NCI-H2029 treated with DMSO at 0.1 percent for 48 hours (cell line): Measurements from ENCODE around the gene MBOAT2.
"Not testable (repeated sequence)": the region's sequence is repeated elsewhere in the genome, so short reads cannot be mapped to it uniquely, and the experiment has no call there.

ENCODE experiments used
- DNase-seq: peaks from one replicate; lab custom pipeline; 2025; lab: John Stamatoyannopoulos, UW

Gene MBOAT2

DNA sequence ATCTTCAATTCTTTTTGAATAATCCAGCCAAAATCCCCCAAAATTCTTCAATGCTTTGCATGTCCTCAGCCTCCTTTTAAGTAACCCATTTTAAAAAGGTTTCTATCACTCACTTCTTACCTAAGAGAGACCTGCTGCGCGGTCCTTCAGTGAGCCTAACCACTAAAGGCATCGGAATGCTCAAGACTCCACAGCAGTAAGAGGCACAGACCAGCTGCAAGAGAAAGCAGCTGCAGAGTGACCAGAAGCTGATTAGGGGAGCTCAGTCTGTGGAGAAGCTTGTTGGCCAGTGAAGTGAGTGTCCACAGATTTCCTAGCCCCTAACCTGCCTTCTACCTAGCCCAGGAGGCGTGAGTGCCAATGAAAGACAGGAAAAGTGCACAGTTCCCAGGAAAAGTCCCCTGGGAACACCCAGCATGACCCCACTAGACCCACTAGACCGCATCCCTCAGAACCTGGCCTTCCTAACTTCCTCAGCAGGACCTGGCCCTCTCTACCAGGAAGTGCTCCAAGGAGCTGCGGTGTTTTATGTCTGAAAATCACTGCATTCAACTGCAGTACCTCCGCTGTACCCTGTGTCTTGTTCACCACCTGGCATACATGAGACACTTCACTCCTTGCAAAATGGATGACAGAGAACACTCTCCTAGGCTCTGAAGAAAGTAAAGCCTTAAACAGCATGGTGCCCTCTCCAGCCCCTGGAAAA lies 10.1 kb downstream of the MBOAT2 start:
- no peak for DNase-seq

DNA sequence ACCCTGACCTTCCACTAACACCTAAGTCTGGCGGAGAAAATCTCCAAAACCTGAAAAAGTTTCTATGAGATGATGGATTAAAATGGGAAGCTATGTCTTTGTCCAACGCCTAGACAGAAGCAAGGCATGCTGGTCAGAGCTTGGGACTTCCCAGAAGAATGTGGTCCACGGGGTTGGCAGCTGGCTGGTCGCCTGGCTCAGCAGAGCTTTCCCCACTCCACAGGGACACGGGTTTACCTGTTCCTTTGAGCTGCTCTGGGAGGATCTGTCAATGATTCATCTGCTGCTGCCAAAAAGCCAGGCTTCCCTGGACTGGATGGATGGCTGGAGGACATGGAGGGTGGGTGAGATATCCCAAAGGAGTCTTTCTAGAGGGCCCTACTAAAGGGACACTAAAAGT lies 10.8 kb downstream of the MBOAT2 start:
- DNase-seq: no peak

DNA sequence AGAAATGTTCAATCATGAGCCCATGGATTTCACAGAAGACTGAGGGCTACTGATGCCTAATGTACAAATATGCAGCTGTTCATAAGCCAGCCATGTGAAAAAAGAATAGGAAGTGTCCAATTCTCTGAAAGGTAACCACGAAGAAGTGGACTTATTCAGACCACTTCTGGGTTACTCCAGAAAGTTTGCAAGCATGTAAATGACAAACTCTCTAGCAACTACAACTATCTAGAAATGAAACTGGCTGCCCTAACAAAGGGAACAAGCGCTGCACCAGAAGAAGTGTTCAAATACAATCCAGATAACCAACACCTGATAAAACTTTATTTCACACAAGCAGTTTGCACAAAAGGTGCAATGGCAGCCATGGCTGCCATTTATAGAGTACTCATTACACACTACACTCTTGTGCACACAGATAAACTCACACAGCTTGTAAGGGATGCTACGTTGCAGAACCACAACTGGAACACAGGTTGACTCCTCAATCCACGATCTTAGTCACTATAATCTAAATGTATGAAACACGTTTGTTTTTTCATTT lies 13.9 kb downstream of the MBOAT2 start:
- DNase-seq: no peak

DNA sequence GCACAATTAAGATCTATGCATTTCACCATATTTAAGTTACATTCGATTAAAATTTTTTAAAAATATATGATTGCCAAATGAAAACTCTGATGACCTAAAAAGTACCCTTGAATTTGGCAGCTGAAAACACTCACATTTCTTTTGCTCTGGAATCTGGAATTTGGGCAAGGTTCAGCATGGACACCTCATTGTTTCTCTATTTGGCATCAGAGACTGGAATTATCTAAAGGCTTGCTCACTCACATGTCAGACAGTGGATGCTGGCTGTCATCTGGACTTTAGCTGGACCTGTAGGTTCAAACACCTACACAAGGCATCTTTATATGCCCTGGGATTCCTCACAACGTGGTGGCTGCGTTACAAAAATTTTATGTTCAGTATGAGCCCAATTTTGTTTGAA lies 16.1 kb downstream of the MBOAT2 start:
- no peak for DNase-seq

DNA sequence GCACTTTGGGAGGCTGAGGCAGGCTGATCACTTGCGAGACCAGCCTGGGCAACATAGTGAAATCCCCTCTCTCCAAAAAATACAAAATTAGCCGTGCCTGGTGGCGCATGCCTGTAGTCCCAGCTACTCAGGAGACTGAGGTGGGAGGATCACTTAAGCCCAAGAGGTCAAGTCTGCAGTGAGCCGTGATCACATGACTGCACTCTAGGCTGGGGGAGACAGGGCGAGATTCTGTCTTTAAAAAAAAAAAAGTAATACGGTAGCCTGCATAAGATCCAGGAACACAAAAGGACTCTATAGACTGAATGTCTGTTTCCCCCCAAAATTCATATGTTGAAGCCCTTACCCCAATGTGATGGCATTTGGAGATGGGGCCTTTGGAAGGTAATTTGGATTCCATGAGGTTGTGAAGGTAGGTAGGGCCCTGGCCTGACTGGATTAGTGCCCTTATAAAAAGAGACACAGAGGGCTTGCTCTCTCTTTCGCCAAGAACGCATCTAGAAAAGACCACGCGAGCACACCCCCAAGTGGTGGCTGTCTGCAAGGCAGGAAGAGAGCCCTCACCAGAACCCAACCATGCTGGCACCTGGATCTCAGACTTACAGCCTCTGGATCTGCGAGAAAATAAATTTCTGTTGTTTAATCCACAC lies 17.0 kb downstream of the MBOAT2 start:
- DNase-seq: no peak

DNA sequence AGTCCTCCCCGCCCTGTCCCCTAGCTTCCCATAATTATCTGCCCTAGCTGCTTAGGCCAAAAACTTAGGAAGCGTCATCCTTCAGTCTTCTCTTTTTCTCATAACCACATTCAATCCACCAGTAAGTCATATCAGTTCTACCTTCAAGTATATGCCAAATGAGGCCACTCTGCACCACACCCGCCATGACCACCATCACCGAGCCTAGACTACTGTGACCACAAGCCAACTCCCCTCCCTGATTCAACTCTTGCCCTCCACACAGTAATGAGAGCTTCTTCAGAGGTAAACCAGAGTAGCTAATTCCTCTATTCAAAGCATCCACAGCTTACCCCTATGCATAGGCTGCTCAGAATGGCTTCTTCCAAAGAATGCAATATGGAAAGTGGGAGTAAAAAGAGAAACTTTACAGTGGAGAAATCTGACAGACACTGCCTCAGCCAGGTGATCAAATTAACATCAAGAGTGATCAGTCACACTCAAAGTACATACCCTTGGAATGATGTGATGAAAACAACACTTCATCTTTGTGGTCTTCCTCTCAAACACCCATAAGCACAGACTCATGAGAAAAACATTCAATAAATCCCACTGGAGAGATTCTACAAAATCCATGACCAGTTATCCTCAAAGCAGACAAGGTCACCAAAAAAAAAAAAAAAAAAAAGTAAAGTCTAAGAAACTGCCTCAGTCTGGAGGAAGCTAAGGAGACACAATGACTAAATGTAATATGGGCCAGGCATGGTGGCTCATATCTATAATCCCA lies 17.7 kb downstream of the MBOAT2 start:
- DNase-seq: no peak

DNA sequence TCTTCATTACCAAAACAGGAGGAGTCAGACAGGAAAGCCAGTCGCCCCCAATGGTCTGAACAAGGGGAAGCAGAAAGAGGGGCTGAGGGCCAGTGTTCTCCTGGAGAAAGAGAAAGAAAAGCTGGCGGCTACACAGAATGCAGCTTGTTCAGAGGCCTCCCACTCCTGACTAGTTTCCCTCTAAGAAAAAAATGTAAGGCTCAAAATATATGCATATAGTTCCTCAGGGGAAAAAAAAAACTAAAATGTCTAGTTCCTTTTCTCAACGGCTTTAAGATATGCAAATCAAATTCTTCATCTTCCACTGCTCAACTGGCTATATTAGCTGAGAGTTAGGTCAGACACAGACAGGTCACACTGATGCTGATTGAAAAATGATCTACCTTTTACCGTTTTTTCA lies 18.6 kb downstream of the MBOAT2 start:
- no peak for DNase-seq

DNA sequence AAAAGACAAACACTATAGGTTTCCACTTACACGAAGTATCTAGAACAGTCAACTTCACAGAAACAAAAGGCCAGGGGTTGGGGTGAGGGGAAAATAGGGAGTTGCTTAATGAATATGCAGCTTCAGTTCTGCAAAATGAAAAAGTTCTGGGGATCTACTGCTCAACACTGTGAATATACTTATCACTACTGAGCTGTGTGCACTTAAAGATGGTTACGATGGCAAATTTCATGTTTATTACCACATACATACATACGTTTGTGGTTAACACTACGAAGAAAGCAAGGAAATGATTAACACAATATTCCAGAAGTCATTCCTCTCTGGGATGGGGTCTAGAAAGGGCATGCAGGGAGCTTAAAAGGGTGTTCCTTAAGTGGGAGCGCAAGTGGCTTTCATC lies 19.3 kb downstream of the MBOAT2 start:
- no peak for DNase-seq

DNA sequence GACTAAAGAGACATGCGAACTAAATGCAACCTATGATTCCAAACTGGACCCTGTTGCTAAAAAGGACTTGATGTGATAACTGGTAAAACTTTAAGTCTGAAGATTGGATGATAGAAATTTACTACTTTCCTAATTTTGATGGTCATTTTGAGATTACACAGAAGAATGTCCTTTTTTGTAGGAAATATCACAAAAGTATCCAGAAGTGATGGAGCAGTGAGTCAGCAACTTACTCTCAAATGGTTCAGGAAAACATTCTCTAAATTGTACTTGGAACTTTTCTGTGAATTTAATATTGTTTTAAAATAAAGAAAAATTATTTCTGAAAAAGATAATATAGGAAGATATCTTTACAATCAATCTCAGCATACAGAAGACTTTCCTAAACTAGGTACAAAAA lies 19.9 kb downstream of the MBOAT2 start:
- DNase-seq: no peak

DNA sequence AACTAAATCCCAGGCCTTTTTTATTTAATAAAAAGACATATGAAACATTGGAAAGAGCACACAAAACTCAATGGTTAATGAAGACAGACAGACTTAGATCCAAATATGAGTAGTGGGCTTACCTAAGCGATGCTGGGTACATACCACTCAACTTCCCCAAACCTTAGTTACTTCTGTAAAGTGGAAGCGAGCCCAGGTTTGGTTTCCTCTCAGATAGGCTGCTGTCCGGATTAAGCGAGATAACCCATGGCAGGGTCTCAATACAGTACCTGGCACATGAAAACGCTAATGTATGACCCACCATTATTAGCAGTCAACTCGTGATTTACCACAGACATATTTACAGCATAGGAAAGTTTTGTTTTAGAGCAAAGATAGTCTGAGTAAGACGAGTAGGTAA lies 21.6 kb downstream of the MBOAT2 start:
- no peak for DNase-seq

DNA sequence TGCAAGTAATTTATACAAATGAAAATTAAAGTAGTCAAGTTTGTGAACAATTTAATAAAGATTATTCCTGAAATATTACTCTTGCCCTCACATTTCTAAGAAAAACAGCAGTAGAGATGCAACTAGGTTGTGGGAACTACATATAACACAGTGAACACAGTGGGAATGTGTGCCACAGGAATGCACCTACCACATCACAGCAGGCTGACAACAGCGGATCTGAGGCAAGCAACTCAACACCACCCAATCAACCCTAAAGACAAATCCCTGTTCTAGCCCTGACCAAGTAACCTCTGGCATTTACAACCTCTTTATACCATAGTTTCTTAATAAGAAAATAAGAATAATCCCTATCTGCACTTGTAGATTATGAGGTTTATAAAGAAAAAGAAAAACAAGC lies 23.4 kb downstream of the MBOAT2 start:
- DNase-seq: no peak

DNA sequence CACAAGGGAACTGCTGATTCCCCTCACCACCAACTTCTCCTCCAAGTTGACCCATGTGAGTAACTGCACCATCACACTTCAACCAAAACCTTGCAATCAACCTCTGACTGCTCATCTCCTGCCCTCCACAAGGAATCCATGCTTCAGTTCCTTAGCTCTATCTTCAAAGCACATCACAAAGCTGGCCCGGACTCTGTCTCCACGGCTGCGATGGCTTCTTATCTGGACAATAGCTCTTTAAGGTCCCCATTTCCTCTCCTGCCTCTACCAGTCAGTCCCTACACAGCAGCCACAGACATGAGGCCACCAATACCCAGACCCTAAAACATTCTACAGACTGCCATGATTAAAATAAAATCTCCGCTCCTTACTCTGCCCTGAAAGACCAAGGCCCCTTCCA lies 25.7 kb downstream of the MBOAT2 start:
- no peak for DNase-seq

DNA sequence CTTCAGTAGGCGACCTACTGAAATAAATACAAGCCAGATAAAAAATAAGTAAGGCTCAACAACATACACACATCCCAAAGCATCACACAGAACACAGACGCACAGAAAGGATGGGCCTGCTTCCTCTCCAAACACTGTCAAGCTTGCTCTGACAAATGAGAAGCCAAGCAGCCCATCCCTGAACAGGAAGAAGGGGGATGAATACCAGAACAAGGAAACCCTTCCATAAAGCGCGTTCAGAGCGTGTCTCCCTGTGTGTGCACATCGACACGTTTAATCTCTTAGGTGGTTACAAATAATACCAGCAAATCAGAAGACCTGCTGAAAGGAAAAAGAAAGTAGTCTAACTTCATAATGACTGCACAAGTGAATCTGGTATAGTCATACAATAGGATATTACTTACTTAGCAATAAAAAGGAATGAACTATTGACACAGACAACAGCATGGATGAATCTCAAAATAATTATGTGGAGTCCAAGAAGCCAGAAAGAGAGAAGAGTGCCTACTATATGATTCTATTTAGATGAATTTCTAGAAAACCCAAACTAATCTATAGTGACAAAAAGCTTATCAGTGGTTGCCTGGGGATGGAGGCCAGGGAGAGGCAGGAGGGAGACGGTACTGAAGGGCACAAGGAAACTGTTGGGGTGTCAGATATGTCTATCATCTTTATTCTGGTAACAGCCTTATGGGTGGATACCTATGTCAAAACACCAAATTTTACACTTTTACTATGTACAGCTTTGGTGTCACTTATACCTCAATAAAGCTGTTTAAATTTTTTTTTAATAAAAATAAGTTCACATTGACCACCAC lies 26.8 kb downstream of the MBOAT2 start:
- DNase-seq: no peak

DNA sequence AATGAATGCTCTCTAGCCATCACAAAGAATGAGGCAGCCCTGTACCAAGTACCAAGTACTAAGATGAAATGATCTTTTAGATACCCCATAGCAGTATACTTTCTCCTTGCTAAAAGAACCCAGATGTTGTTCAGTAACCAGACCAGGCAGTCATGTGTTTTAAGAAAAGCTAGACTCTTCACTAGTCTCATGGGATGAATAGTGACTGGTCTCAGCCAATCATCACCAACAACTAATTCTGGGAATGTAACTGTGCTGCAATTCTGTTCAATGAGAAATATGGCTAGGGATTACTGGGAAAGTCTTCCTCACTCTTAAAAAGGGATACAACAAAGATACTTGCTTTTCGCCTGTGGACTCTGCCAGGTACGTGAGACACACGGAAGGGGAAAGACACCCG lies 29.5 kb downstream of the MBOAT2 start:
- no peak for DNase-seq

DNA sequence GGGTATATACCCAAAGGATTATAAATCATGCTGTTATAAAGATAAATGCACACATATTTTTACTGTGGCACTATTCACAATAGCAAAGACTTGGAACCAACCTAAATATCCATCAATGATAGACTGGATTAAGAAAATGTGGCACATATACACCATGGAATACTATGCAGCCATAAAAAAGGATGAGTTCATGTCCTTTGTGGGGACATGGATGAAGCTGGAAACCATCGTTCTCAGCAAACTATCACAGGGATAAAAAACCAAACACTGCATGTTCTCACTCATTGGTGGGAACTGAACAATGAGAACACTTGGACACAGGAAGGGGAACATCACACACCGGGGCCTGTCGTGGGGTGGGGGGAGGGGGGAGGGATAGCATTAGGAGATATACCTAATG lies 30.5 kb downstream of the MBOAT2 start:
- not testable (repeated sequence) for DNase-seq

DNA sequence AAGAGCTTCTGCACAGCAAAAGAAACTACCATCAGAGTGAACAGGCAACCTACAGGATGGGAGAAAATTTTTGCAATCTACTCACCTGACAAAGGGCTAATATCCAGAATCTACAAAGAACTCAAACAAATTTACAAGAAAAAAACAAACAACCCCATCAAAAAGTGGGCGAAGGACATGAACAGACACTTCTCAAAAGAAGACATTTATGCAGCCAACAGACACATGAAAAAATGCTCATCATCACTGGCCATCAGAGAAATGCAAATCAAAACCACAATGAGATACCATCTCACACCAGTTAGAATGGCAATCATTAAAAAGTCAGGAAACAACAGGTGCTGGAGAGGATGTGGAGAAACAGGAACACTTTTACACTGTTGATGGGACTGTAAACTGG lies 30.9 kb downstream of the MBOAT2 start:
- not testable (repeated sequence) for DNase-seq

DNA sequence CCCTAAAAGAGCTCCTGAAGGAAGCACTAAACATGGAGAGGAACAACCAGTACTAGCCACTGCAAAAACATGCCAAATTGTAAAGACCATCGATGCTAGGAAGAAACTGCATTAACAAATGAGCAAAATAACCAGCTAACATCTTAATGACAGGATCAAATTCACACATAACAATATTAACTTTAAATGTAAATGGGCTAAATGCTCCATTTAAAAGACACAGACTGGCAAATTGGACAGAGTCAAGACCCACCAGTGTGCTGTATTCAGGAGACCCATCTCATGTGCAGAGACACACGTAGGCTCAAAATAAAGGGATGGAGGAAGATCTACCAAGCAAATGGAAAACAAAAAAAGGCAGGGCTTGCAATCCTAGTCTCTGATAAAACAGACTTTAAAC lies 34.1 kb downstream of the MBOAT2 start:
- not testable (repeated sequence) for DNase-seq

DNA sequence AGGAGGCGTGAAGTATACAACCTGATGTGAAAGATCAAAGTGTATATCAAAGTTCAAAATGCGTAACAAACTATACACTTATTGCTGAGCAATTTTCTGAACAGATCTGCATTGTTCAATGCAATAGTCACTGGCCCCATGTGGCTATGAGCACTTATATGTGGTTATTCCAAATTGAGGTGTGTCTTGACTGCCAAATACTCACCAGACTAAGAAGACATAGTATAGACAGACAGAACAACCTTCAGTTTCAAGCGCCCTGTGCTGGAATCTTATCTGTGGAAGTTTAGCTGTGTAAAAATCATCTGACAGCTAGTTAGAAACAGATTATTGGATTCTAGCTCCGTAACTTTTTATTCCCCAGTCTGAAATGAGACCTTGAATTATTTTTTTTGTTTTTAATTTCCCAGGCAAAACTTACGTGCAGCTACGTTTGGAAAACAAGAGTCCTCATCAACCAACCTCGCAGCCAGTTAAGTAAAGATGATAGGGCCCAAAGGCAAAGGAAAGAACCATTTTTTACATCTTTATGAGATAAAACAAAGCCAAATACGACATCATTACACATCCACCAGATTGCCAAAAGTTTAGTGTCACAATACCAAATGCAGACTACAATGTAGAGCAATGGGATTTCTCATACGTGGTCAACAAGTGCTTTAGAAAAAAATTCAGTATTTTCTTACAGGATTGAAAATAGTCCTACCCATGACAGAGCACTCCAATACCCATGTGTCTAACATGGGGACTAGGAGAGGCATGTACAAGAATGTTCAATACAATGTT lies 37.2 kb downstream of the MBOAT2 start:
- DNase-seq: no peak

DNA sequence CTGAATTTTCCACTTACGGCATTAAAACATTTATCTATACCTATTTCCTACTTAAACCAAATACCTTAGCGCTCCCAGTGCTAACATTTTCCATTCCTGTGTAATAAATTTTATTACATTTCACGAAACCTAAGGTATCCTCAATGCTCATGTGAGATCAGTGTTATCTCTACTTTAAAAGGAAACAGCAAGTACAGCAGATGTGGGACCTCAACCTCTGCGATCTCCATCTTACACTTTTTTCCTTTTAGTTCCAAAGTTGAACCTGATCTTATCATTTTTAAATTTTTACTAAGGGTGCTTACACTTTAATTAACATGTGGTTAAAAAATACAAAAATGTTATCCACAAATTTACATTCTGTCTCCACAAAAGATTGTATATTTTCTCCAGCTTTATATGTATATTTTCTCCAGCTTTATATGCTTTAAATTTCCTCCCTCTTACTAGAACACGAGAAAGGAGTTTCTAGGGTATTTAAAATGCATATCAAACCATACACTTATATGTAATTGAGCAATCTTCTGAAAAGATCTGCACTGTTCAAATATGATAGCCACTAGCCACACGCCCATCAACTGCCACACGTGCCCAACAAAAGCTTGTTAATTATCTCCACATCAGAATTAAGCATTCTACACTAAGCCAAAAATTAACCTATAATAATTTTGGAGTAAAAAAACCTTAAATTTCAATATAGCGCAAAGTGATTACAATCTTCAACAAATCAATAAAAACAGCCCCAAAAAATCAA lies 38.1 kb downstream of the MBOAT2 start:
- no peak for DNase-seq

DNA sequence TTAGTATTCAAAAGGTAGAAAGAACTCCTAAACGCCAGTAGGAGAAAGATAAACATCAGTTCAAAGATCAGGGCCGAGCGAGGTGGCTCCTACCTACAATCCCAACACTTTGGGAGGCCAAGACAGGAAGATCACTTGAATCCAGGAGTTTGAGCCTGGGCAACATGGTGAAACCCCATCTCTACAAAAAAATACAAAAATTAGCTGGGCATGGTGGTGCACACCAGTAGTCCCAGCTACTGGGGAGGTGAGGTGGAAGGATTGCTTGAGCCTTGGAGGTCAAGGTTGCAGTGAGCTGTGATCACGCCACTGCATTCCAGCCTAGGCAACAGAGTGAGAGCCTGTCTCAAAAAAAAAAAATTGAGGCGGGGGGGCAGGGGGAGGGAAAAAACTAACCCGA lies 40.6 kb downstream of the MBOAT2 start:
- DNase-seq: no peak

DNA sequence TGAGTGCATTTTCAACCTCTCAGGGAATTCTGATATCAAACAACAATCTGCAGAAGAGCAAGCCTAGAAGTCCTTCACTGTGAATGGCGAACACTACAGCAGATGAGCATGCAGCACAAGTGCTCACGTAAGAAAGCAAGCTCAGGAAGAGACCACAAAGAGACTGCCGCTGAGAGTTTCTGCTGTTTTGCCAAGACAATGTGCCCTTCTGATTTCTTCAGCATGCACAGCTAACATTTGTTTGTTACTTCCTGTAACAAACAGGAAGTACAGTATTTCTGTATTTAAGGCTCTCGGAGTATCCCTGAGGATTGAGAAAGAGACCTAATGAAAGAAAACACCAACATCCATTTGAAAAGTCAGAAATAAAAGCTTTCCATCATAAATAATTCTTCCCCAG lies 45.9 kb downstream of the MBOAT2 start:
- DNase-seq: no peak
